Mesendoderm (in vitro differentiated cells): ENCODE results near the gene COL7A1.

Source experiments
- DNase-seq: peaks from one replicate; pipeline ENCODE4 v3.0.0; 2013
- H2AK5ac ChIP-seq: 2 replicates; pipeline ENCODE4 v1.6.1; 2013; ENCODE audit warnings: low read length, inconsistent platforms
- H2BK120ac ChIP-seq: 2 replicates; pipeline ENCODE4 v1.6.1; 2013; ENCODE audit warnings: low read depth, mild to moderate bottlenecking, low read length, moderate library complexity, mixed read lengths
- H2BK15ac ChIP-seq: replicated peaks from 2 replicates; pipeline ENCODE4 v1.6.1; 2013; ENCODE audit warnings: low read depth, mild to moderate bottlenecking, moderate library complexity
- H2BK5ac ChIP-seq: 2 replicates; pipeline ENCODE4 v1.6.1; 2013; ENCODE audit warnings: low read length, inconsistent platforms
- H3K18ac ChIP-seq: 2 replicates; pipeline ENCODE4 v1.6.1; 2013; ENCODE audit warnings: mild to moderate bottlenecking, low read length, mixed read lengths
- H3K23ac ChIP-seq: one replicate; pipeline ENCODE4 v1.6.1; 2013; ENCODE audit warnings: low read length
- H3K27ac ChIP-seq: 2 replicates; pipeline ENCODE4 v1.5.1; 2013; ENCODE audit warnings: low read depth, mild to moderate bottlenecking, inconsistent platforms, low read length, moderate library complexity
- H3K27me3 ChIP-seq: 2 replicates; pipeline ENCODE4 v1.6.1; 2013; ENCODE audit warnings: low read length, control low read depth, mild to moderate bottlenecking, inconsistent platforms; ENCODE audit not compliant: insufficient read depth, poor library complexity
- H3K36me3 ChIP-seq: 2 replicates; pipeline ENCODE4 v1.6.1; 2013; ENCODE audit warnings: low read length, inconsistent platforms; ENCODE audit not compliant: control insufficient read depth, insufficient read depth
- H3K4ac ChIP-seq: one replicate; pipeline ENCODE4 v1.6.1; 2013; ENCODE audit warnings: low read depth, mild to moderate bottlenecking, low read length, moderate library complexity
- H3K4me1 ChIP-seq: 2 replicates; pipeline ENCODE4 v1.6.1; 2013; ENCODE audit warnings: low read depth, low read length, inconsistent platforms; ENCODE audit not compliant: control insufficient read depth
- H3K4me2 ChIP-seq: 2 replicates; pipeline ENCODE4 v1.6.1; 2013; ENCODE audit warnings: low read length
- H3K4me3 ChIP-seq: 2 replicates; pipeline ENCODE4 v1.5.1; 2013; ENCODE audit warnings: mild to moderate bottlenecking, low read length
- H3K56ac ChIP-seq: one replicate; pipeline ENCODE4 v1.6.1; 2013; ENCODE audit warnings: low read length
- H3K79me1 ChIP-seq: 2 replicates; pipeline ENCODE4 v1.6.1; 2013; ENCODE audit warnings: low read length, inconsistent platforms
- H3K79me2 ChIP-seq: 2 replicates; pipeline ENCODE4 v1.6.1; 2013; ENCODE audit warnings: mild to moderate bottlenecking, low read length; ENCODE audit not compliant: control insufficient read depth, insufficient read depth
- H3K9ac ChIP-seq: 2 replicates; pipeline ENCODE4 v1.6.1; 2013; ENCODE audit warnings: low read length, inconsistent platforms
- H4K5ac ChIP-seq: one replicate; pipeline ENCODE4 v1.6.1; 2013; ENCODE audit warnings: low read length
- H4K8ac ChIP-seq: one replicate; pipeline ENCODE4 v1.6.1; 2013; ENCODE audit warnings: low read depth, mild to moderate bottlenecking, control low read depth, low read length, moderate library complexity
- WGBS: extraction: QIAGEN DNeasy Blood & Tissue Kit; methylation state at CpG from one replicate; pipeline ENCODE4 v1.1.7; 2013; ENCODE audit warnings: low lambda C conversion rate, missing lambda C conversion rate; ENCODE audit not compliant: insufficient coverage; ENCODE audit errors: extremely low coverage; 5-methylcytosine and 5-hydroxymethylcytosine counted together

COL7A1 gene

GRCh38 chr3:48558493-48559134, 36.5 kb downstream of the COL7A1 start:
- Histone ChIP-seq H2BK15ac (no peak overlapping the region), H3K79me2 (no peaks in the 10 kb centered on the region), H3K23ac (no peak overlapping the region), H3K27ac (no peak overlapping the region), H3K4me1 (peaks cover 8% of the 10 kb centered on the region), H3K18ac (no peak overlapping the region), H3K4me3 (no peak overlapping the region), H4K5ac (no peak overlapping the region), H4K8ac (no peak overlapping the region), H3K4ac (no peak overlapping the region), H2BK120ac (no peak overlapping the region), H3K36me3 (no peaks in the 10 kb centered on the region), H2AK5ac (no peak overlapping the region), H3K4me2 (no peak overlapping the region), H3K9ac (no peak overlapping the region), H3K79me1 (peaks cover 6% of the 10 kb centered on the region), H2BK5ac (no peak overlapping the region), H3K27me3 (no peaks in the 10 kb centered on the region), H3K56ac (no peak overlapping the region)
- no peak for DNase-seq
- WGBS = no CpG with 5 or more reads among the region's 6 CpGs

- WGBS = no CpG with 5 or more reads among the region's 53 CpGs
- Histone ChIP-seq H3K56ac (peak within 1 kb of the TSS; percentile 91), H4K5ac (no peak within 1 kb of the TSS), H2BK120ac (no peak within 1 kb of the TSS), H3K27ac (peak within 1 kb of the TSS; percentile 34), H3K79me2 (no peaks in the 10 kb centered on the region), H3K4me1 (peaks cover 8% of the 10 kb centered on the region), H3K27me3 (no peaks in the 10 kb centered on the region), H4K8ac (no peak within 1 kb of the TSS), H3K18ac (peak within 1 kb of the TSS; percentile 31), H2BK15ac (no peak within 1 kb of the TSS), H3K4me2 (peak within 1 kb of the TSS; percentile 90), H3K36me3 (no peaks in the 10 kb centered on the region), H2BK5ac (no peak within 1 kb of the TSS), H2AK5ac (no peak within 1 kb of the TSS), H3K9ac (peak within 1 kb of the TSS; percentile 78), H3K23ac (no peak within 1 kb of the TSS), H3K79me1 (peaks cover 8% of the 10 kb centered on the region), H3K4me3 (peak within 1 kb of the TSS; percentile 83), H3K4ac (no peak within 1 kb of the TSS)
- peak; percentile 100 for DNase-seq
Measured at GRCh38 chr3:48556796-48557626, 38.1 kb downstream of the COL7A1 start, which contains the start of gene PFKFB4. PFKFB4 (minus strand) TSS chr3:48556803; CDS start chr3:48556777, 26 bp downstream.

DNA sequence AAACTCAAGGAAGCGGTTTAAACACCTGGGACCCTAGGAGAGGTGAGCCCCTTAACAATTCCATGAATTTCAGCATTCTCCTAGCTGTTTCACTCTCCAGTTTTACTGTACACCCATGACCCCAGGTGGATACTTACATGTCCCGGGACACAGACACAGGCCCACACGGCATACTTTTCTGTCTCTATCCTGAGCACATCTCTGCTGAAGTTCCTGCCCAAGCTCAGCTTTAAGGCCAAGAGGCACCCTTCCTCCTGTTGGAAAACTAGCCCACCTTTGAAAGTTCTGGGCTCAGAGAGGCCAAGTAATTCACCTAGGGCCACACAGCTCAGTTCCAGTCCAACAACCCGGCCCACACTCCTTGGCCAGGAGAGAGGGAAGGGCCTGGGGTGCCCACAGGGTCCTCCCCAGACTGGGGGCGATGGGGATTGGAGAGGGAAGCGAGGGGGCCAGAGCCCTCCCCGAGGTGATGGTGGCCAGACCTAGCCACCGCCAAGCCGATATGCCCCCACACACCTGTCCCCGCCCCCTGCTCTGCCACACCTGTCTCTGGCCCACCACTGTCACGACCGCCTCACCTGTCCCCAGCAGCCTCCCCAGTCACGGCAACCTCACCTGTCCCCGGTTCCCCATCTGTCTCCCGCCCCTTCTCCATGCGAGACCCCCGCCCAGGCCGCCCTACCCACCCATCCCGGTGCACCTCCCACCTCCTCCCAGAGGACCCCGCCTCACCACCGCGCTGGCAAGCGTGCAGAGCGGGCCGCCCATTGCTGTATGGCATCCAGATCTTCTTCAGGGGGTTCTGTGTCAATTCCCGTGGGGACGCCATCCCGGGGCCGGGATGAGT, 39.0 kb downstream of the COL7A1 start:
- Histone ChIP-seq H3K36me3 (no peaks in the 10 kb centered on the region), H3K23ac (no peak overlapping the region), H3K79me1 (peaks cover 8% of the 10 kb centered on the region), H2BK5ac (no peak overlapping the region), H4K5ac (no peak overlapping the region), H3K4ac (no peak overlapping the region), H3K4me3 (peak overlapping the region; percentile 83), H3K9ac (peak overlapping the region; percentile 78), H3K4me1 (peaks cover 8% of the 10 kb centered on the region), H3K56ac (peak overlapping the region; percentile 91), H3K79me2 (no peaks in the 10 kb centered on the region), H3K27ac (peak overlapping the region; percentile 34), H4K8ac (no peak overlapping the region), H3K18ac (peak overlapping the region; percentile 31), H3K27me3 (no peaks in the 10 kb centered on the region), H2BK15ac (no peak overlapping the region), H3K4me2 (peak overlapping the region; percentile 80), H2AK5ac (no peak overlapping the region), H2BK120ac (no peak overlapping the region)
- DNase-seq = no peak
- no CpG with 5 or more reads among the region's 29 CpGs for WGBS

DNA sequence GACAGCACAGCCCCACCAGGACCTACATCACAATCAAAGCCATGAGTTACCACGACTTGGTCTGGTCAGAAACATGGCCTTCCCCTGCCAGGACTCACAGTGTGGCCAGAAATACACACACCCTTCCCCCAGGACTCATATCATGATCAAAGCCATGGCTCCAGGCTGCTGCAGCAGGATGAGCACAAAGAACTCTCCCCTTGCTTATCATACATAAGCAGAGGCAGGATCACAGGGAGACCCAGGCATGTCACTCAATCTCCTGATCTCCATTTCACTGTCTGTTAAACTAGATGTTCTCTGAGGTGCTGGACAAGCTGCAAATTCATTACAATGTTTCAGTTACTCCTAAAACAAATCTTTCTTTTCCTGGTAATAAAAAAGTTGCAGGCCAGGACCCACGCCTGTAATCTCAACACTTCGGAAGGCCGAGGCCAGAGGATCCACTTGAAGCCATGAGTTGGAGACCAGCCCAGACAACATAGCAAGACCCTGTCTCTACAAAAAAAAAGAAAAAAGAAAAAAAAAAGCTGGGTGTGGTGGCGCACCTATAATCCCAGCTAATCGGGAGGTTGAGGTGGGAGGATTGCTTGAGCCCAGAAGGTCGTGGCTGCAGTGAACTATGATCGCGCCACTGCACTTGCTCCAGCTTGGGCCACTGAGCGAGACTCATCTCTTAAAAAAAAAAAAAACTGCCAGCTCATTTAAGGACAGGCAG, 39.7 kb downstream of the COL7A1 start:
- Histone ChIP-seq H3K27ac (no peak overlapping the region), H3K4me1 (peaks cover 8% of the 10 kb centered on the region), H3K4me3 (no peak overlapping the region), H3K18ac (no peak overlapping the region), H3K23ac (no peak overlapping the region), H3K56ac (peak overlapping the region; percentile 34), H4K5ac (no peak overlapping the region), H3K79me1 (peaks cover 8% of the 10 kb centered on the region), H3K4ac (no peak overlapping the region), H2BK120ac (no peak overlapping the region), H3K27me3 (no peaks in the 10 kb centered on the region), H2BK5ac (no peak overlapping the region), H3K79me2 (no peaks in the 10 kb centered on the region), H3K4me2 (no peak overlapping the region), H4K8ac (no peak overlapping the region), H2BK15ac (no peak overlapping the region), H2AK5ac (no peak overlapping the region), H3K36me3 (no peaks in the 10 kb centered on the region), H3K9ac (peak overlapping the region; percentile 16)
- peak; percentile 38 for DNase-seq
- WGBS = no CpG with 5 or more reads among the region's 10 CpGs
